ENCODE measurements around the gene SLIT3.

The SLIT3 gene

DNA sequence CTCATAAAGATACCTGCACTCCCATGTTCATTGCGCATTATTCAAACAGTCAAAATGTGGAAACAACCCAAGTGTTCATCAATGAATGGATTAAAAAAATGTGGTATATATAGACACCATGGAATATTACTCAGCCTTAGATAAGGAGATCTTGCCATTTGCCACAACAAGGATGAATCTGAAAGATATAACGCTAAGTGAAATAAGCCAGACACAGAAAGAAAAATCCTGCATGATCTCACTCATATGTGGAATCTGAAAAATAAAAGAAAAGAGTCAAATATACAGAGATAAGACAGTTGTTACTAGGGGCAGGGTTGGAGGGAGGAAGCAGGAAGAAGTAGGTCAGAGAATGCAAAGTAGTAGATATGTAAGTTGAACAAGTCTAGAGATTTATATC lies 17.6 kb upstream of the SLIT3 start:
- Histone ChIP-seq H3K27me3 (ENCODE audit: insufficient read depth, low read depth) (no peaks in the 10 kb centered on the region), H3K4me2 (no peak overlapping the region), H3K4me3 (IDR thresholded peaks at IDR 0.05; ENCODE audit: insufficient read depth, low read depth, low read length) (no peak overlapping the region), H3K4me1 (ENCODE audit: low read depth, poor library complexity, severe bottlenecking) (no peaks in the 10 kb centered on the region), H4K20me1 (ENCODE audit: insufficient read depth) (no peaks in the 10 kb centered on the region), H3K27ac (no peak overlapping the region), H3K36me3 (ENCODE audit: insufficient read depth) (no peaks in the 10 kb centered on the region), H2AFZ (ENCODE audit: low read depth) (no peak overlapping the region), H3K9ac (no peak overlapping the region), H3K79me2 (ENCODE audit: insufficient read depth, low read depth) (no peaks in the 10 kb centered on the region)
- TF ChIP-seq, protein P1, sequence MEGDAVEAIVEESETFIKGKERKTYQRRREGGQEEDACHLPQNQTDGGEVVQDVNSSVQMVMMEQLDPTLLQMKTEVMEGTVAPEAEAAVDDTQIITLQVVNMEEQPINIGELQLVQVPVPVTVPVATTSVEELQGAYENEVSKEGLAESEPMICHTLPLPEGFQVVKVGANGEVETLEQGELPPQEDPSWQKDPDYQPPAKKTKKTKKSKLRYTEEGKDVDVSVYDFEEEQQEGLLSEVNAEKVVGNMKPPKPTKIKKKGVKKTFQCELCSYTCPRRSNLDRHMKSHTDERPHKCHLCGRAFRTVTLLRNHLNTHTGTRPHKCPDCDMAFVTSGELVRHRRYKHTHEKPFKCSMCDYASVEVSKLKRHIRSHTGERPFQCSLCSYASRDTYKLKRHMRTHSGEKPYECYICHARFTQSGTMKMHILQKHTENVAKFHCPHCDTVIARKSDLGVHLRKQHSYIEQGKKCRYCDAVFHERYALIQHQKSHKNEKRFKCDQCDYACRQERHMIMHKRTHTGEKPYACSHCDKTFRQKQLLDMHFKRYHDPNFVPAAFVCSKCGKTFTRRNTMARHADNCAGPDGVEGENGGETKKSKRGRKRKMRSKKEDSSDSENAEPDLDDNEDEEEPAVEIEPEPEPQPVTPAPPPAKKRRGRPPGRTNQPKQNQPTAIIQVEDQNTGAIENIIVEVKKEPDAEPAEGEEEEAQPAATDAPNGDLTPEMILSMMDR (conservative IDR thresholded peaks at IDR 0.05; ENCODE audit: low read depth, low read length), result no peak

DNA sequence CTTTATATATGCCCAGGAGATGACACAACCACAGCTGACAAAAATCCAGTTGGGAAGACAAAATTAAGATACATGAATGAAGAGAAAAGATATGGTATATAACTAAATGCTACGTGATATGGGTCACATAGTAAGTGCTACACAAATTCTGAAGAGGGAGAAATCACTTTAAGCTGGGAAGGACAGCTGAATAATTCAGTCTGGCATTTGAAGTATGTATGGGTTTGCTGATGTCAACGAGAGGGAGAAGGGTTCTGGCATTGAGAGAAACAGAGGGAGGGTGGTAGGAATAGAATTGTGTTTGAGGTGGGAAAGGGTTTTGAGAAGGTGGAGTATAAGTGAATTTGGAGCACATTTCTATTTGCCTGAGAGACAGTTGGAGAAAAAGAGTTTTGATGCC lies 6.7 kb upstream of the SLIT3 start:
- TF ChIP-seq, protein P1 (conservative IDR thresholded peaks at IDR 0.05; ENCODE audit: low read depth, low read length), result no peak
- no peaks in the 10 kb centered on the region for H3K4me1 ChIP-seq (ENCODE audit: low read depth, poor library complexity, severe bottlenecking)
- no peaks in the 10 kb centered on the region for H3K27me3 ChIP-seq (ENCODE audit: insufficient read depth, low read depth)
- no peaks in the 10 kb centered on the region for H3K79me2 ChIP-seq (ENCODE audit: insufficient read depth, low read depth)
- H3K9ac ChIP-seq, result no peak overlapping the region
- H2AFZ ChIP-seq (ENCODE audit: low read depth), result no peak overlapping the region
- no peak overlapping the region for H3K27ac ChIP-seq
- no peak overlapping the region for H3K4me2 ChIP-seq
- H3K4me3 ChIP-seq (IDR thresholded peaks at IDR 0.05; ENCODE audit: insufficient read depth, low read depth, low read length), result no peak overlapping the region
- H3K36me3 ChIP-seq (ENCODE audit: insufficient read depth), result no peaks in the 10 kb centered on the region
- no peaks in the 10 kb centered on the region for H4K20me1 ChIP-seq (ENCODE audit: insufficient read depth)

DNA sequence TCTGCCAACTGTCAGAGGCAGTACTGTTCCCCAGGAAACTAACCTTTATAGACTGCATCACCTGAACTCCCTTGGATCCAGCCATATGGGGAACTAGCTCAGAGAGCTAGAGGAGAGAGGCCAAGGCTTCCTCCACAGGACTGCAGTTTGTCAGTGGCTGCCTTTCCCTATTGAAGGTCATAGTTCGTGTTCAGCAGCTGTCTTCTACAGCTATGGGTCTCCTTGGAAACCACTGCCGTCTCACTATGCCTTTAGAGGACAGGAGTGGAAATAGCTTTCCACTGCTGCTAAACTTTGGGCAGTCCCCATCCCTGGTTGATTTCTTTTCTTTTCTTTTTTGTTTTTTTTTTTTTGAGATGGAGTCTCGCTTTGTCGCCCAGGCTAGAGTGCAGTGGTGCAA lies 4.4 kb upstream of the SLIT3 start:
- H3K27ac ChIP-seq, result no peak overlapping the region
- no peaks in the 10 kb centered on the region for H3K79me2 ChIP-seq (ENCODE audit: insufficient read depth, low read depth)
- no peak overlapping the region for H3K4me3 ChIP-seq (IDR thresholded peaks at IDR 0.05; ENCODE audit: insufficient read depth, low read depth, low read length)
- no peak overlapping the region for H3K4me2 ChIP-seq
- TF ChIP-seq, protein P1 (conservative IDR thresholded peaks at IDR 0.05; ENCODE audit: low read depth, low read length), result no peak
- H3K9ac ChIP-seq, result no peak overlapping the region
- no peaks in the 10 kb centered on the region for H3K36me3 ChIP-seq (ENCODE audit: insufficient read depth)
- H3K4me1 ChIP-seq (ENCODE audit: low read depth, poor library complexity, severe bottlenecking), result no peaks in the 10 kb centered on the region
- no peaks in the 10 kb centered on the region for H4K20me1 ChIP-seq (ENCODE audit: insufficient read depth)
- no peaks in the 10 kb centered on the region for H3K27me3 ChIP-seq (ENCODE audit: insufficient read depth, low read depth)
- H2AFZ ChIP-seq (ENCODE audit: low read depth), result no peak overlapping the region

DNA sequence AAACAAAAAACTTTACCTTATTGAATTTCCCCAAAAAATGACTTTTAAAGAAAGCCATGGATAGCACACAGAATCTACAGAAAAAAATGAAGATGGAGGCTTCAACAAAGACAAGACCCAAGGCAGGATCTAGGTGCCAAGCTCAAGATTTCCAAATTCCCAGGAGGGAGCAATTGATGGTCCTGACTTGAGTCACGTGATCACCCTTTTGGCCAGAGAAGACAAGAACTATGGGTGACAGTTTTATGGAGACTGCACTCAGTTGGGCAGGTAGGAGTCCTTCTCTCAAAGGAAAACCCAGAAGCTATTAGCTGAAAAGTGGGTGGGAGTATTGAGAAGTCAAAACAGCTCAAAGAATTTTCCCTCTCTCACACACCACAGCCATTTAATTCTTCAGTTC lies 3.2 kb upstream of the SLIT3 start:
- no peaks in the 10 kb centered on the region for H3K4me1 ChIP-seq (ENCODE audit: low read depth, poor library complexity, severe bottlenecking)
- H2AFZ ChIP-seq (ENCODE audit: low read depth), result no peak overlapping the region
- H3K27me3 ChIP-seq (ENCODE audit: insufficient read depth, low read depth), result no peaks in the 10 kb centered on the region
- no peak overlapping the region for H3K4me2 ChIP-seq
- H3K4me3 ChIP-seq (IDR thresholded peaks at IDR 0.05; ENCODE audit: insufficient read depth, low read depth, low read length), result no peak overlapping the region
- H3K27ac ChIP-seq, result no peak overlapping the region
- no peaks in the 10 kb centered on the region for H4K20me1 ChIP-seq (ENCODE audit: insufficient read depth)
- no peak overlapping the region for H3K9ac ChIP-seq
- H3K79me2 ChIP-seq (ENCODE audit: insufficient read depth, low read depth), result no peaks in the 10 kb centered on the region
- no peaks in the 10 kb centered on the region for H3K36me3 ChIP-seq (ENCODE audit: insufficient read depth)
- TF ChIP-seq, protein P1 (conservative IDR thresholded peaks at IDR 0.05; ENCODE audit: low read depth, low read length), result no peak

DNA sequence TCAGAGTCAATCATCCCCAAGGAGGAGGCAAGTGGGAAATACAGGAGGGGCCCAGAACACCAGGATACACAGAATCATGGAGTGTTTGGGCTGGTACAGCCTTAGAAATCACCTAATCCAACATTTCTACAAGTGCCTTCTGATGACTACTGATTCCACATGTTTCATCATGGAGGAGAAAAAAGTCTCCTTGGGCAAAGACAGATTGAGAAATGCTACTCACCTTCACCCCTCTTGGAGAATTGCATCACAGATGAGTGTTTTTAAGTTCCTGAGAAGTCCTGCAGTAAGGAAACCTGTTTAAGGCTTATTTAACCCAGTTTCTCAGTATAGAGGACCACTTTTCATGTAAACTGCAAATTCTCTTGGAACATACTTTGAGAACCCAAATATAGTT lies 2.2 kb upstream of the SLIT3 start:
- H3K4me1 ChIP-seq (ENCODE audit: low read depth, poor library complexity, severe bottlenecking), result no peaks in the 10 kb centered on the region
- no peak overlapping the region for H3K4me3 ChIP-seq (IDR thresholded peaks at IDR 0.05; ENCODE audit: insufficient read depth, low read depth, low read length)
- no peaks in the 10 kb centered on the region for H3K36me3 ChIP-seq (ENCODE audit: insufficient read depth)
- H3K27me3 ChIP-seq (ENCODE audit: insufficient read depth, low read depth), result no peaks in the 10 kb centered on the region
- H3K27ac ChIP-seq, result no peak overlapping the region
- H4K20me1 ChIP-seq (ENCODE audit: insufficient read depth), result no peaks in the 10 kb centered on the region
- no peak overlapping the region for H2AFZ ChIP-seq (ENCODE audit: low read depth)
- H3K79me2 ChIP-seq (ENCODE audit: insufficient read depth, low read depth), result no peaks in the 10 kb centered on the region
- H3K4me2 ChIP-seq, result no peak overlapping the region
- TF ChIP-seq, protein P1 (conservative IDR thresholded peaks at IDR 0.05; ENCODE audit: low read depth, low read length), result no peak
- no peak overlapping the region for H3K9ac ChIP-seq
